GM06990 (cell line): ENCODE measurements around the gene SERPINB6.

Source experiments
- DNase-seq: peaks from one replicate; pipeline ENCODE4 v3.0.0-alpha.2; 2011; ENCODE audit not compliant: insufficient read length; ENCODE audit errors: extremely low read depth
- H3K27me3 ChIP-seq: replicated peaks from 2 replicates; pipeline ENCODE4 v1.6.0; 2011; ENCODE audit warnings: low read length; ENCODE audit not compliant: control insufficient read depth, insufficient read depth
- H3K36me3 ChIP-seq: 2 replicates; pipeline ENCODE4 v1.5.1; 2011; ENCODE audit warnings: low read length; ENCODE audit not compliant: control insufficient read depth, insufficient read depth
- H3K4me3 ChIP-seq: replicated peaks from 2 replicates; pipeline ENCODE4 v1.5.1; 2011; ENCODE audit warnings: low read depth, mild to moderate bottlenecking, control low read depth, low read length
- CTCF ChIP-seq: IDR thresholded peaks from 2 replicates; pipeline ENCODE4 v1.5.1; 2011; ENCODE audit warnings: low read length, control low read depth, mild to moderate bottlenecking, inconsistent platforms; ENCODE audit not compliant: insufficient read depth, poor library complexity, severe bottlenecking

Gene SERPINB6

GRCh38 chr6:2984738-2985406 lies 13.5 kb upstream of the SERPINB6 start:
- no peaks in the 10 kb centered on the region; the same call in none of the 2 replicates for H3K27me3 ChIP-seq
- H3K36me3 ChIP-seq = no peaks in the 10 kb centered on the region
- no peak for TF ChIP-seq CTCF
- DNase-seq = no peak
- no peak overlapping the region for H3K4me3 ChIP-seq

- no peaks in the 10 kb centered on the region for H3K36me3 ChIP-seq
- no peak for DNase-seq
- H3K27me3 ChIP-seq = no peaks in the 10 kb centered on the region; the same call in none of the 2 replicates
- no peak overlapping the region for H3K4me3 ChIP-seq
- TF ChIP-seq CTCF = no peak
Observed at GRCh38 chr6:2982426-2983117, 11.2 kb upstream of the SERPINB6 start.

GRCh38 chr6:2980465-2980855 lies 9.1 kb upstream of the SERPINB6 start:
- DNase-seq = no peak
- no peaks in the 10 kb centered on the region; the same call in none of the 2 replicates for H3K27me3 ChIP-seq
- no peak overlapping the region for H3K4me3 ChIP-seq
- no peaks in the 10 kb centered on the region for H3K36me3 ChIP-seq
- TF ChIP-seq CTCF = no peak

DNA sequence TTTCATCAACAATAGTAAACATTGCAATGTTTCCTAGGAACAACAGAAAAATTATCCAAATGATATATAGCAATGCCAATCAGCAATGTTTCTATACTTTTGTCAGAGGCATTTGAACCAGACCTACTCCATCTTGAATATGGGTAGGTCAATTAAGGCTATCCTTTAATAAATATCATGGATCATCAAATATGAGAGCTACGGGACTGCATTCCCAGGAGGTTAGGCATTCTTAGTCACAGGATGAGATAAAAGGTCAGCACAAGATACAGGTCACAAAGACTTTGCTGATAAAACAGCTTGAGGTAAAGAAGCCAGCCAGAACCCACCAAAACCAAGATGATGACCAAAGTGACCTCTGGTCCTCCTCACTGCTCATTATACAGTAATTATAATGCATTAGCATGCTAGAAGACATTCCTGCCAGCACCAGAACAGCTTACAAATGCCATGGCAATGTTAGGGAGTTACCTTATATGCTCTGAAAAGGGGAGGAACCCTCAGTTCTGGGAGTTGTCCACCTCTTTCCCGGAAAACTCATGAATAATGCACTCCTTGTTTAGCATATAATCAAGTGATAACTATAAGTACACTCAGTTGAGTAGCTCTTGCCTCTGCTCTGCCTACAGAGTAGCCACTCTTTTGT lies 8.6 kb upstream of the SERPINB6 start:
- TF ChIP-seq CTCF = no peak
- DNase-seq = no peak

DNA sequence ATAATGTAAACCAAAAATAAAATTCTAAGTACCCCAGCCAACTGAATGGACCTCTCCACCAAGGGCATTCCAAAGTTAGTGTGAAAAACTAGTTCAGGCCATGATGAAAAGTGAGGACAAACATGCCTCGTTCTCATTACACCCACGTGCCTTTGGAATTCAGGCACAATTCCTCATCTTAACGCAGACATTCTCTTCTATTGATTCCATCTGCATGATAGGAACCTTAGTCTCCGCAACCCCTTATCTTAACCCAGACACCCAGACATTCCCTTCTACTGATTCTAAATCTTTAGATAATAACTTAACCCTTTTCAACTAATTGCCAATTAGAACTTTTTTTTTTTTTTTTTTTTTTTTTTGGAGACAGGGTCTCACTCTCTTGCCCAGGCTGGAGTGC lies 7.6 kb upstream of the SERPINB6 start:
- DNase-seq = no peak
- Histone ChIP-seq H3K27me3 (no peaks in the 10 kb centered on the region; the same call in none of the 2 replicates), H3K36me3 (no peaks in the 10 kb centered on the region), H3K4me3 (no peak overlapping the region)
- no peak for TF ChIP-seq CTCF

More for the DNA sequence above, 8.6 kb upstream of the SERPINB6 start:
- Histone ChIP-seq H3K27me3 (no peaks in the 10 kb centered on the region; the same call in none of the 2 replicates), H3K4me3 (no peak overlapping the region), H3K36me3 (no peaks in the 10 kb centered on the region)
